Measurements from ENCODE around the gene KCTD16.

Gene KCTD16

GRCh38 chr5:144230806-144231205 lies 60.1 kb downstream of the KCTD16 start:
- TF ChIP-seq, protein P1, sequence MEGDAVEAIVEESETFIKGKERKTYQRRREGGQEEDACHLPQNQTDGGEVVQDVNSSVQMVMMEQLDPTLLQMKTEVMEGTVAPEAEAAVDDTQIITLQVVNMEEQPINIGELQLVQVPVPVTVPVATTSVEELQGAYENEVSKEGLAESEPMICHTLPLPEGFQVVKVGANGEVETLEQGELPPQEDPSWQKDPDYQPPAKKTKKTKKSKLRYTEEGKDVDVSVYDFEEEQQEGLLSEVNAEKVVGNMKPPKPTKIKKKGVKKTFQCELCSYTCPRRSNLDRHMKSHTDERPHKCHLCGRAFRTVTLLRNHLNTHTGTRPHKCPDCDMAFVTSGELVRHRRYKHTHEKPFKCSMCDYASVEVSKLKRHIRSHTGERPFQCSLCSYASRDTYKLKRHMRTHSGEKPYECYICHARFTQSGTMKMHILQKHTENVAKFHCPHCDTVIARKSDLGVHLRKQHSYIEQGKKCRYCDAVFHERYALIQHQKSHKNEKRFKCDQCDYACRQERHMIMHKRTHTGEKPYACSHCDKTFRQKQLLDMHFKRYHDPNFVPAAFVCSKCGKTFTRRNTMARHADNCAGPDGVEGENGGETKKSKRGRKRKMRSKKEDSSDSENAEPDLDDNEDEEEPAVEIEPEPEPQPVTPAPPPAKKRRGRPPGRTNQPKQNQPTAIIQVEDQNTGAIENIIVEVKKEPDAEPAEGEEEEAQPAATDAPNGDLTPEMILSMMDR (IDR thresholded peaks at IDR 0.05; ENCODE audit: low read depth, low read length) = no peak
- no peaks in the 10 kb centered on the region for H3K4me1 ChIP-seq
- DNase-seq = no peak
- no peaks in the 10 kb centered on the region for H3K9me3 ChIP-seq
- no peaks in the 10 kb centered on the region for H3K36me3 ChIP-seq
- no peak overlapping the region for H3K4me3 ChIP-seq (ENCODE audit: low read depth, low read length)
- H3K27me3 ChIP-seq = no peaks in the 10 kb centered on the region

- DNase-seq = no peak
- H3K9me3 ChIP-seq = no peaks in the 10 kb centered on the region
- H3K4me1 ChIP-seq = no peaks in the 10 kb centered on the region
- TF ChIP-seq, protein P1 (IDR thresholded peaks at IDR 0.05; ENCODE audit: low read depth, low read length) = no peak
- no peak overlapping the region for H3K4me3 ChIP-seq (ENCODE audit: low read depth, low read length)
- no peaks in the 10 kb centered on the region for H3K27me3 ChIP-seq
- no peaks in the 10 kb centered on the region for H3K36me3 ChIP-seq
These were observed 61.6 kb downstream of the KCTD16 start for GRCh38 chr5:144232285-144232684.

DNA sequence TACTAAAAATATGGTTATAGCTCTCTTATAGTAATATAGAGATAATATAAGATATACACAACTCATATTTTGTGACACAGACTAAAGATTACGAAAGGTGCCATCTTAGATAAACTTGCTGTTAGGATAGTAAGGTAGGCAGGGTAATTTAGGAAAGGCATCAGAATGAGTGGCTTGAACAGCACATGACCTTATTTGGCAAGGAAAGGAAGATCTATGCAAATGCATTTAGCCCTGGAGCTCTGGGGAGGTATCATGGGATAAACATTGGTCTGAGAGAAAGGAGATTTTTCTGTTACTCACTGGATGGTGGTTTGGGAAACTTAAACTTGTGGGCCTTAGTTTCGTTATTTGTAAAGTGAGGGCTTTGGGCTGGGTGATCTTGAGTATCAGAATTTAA lies 65.8 kb downstream of the KCTD16 start:
- no peaks in the 10 kb centered on the region for H3K4me1 ChIP-seq

GRCh38 chr5:144237851-144238250 lies 67.2 kb downstream of the KCTD16 start:
- DNase-seq = no peak
- H3K27me3 ChIP-seq = no peaks in the 10 kb centered on the region
- H3K4me1 ChIP-seq = no peaks in the 10 kb centered on the region
- no peak overlapping the region for H3K4me3 ChIP-seq (ENCODE audit: low read depth, low read length)
- H3K9me3 ChIP-seq = no peaks in the 10 kb centered on the region
- no peaks in the 10 kb centered on the region for H3K36me3 ChIP-seq
- TF ChIP-seq, protein P1 (IDR thresholded peaks at IDR 0.05; ENCODE audit: low read depth, low read length) = no peak

More for the DNA sequence above, 65.8 kb downstream of the KCTD16 start:
- no peak for DNase-seq
- Histone ChIP-seq H3K27me3 (no peaks in the 10 kb centered on the region), H3K9me3 (no peaks in the 10 kb centered on the region), H3K36me3 (no peaks in the 10 kb centered on the region), H3K4me3 (ENCODE audit: low read depth, low read length) (no peak overlapping the region)
- TF ChIP-seq, protein P1 (IDR thresholded peaks at IDR 0.05; ENCODE audit: low read depth, low read length) = no peak

- DNase-seq = no peak
- Histone ChIP-seq H3K9me3 (no peaks in the 10 kb centered on the region), H3K36me3 (no peaks in the 10 kb centered on the region), H3K4me3 (ENCODE audit: low read depth, low read length) (no peak overlapping the region), H3K4me1 (no peaks in the 10 kb centered on the region), H3K27me3 (no peaks in the 10 kb centered on the region)
- TF ChIP-seq, protein P1 (IDR thresholded peaks at IDR 0.05; ENCODE audit: low read depth, low read length) = no peak
These were observed 76.5 kb downstream of the KCTD16 start for GRCh38 chr5:144247131-144247530.

- Histone ChIP-seq H3K27me3 (no peaks in the 10 kb centered on the region), H3K9me3 (no peaks in the 10 kb centered on the region), H3K4me3 (ENCODE audit: low read depth, low read length) (no peak overlapping the region), H3K36me3 (no peaks in the 10 kb centered on the region), H3K4me1 (no peaks in the 10 kb centered on the region)
- DNase-seq = no peak
- TF ChIP-seq, protein P1 (IDR thresholded peaks at IDR 0.05; ENCODE audit: low read depth, low read length) = no peak
These were observed 77.3 kb downstream of the KCTD16 start for GRCh38 chr5:144248015-144248414.
